Stimulated activated CD4-positive, alpha-beta T cell treated with anti-CD3 and anti-CD28 coated beads, Interleukin-4, amount 100 ng/mL, for 48 hours (primary cell): ENCODE results near the gene PUS3.
"Not testable (repeated sequence)": the region's sequence is repeated elsewhere in the genome, so short reads cannot be mapped to it uniquely, and the experiment has no call there.

Source experiments
- DNase-seq, 2 donors: peaks; one replicate each; pipeline ENCODE4 v3.0.0-alpha.2; 2020; ENCODE audit warnings: low read depth in 2 of 2

The PUS3 gene

GRCh38 chr11:125921042-125921441 is 18.0 kb upstream of the PUS3 start:
- DNase-seq, result no peak

GRCh38 chr11:125918140-125918840 is 15.3 kb upstream of the PUS3 start:
- DNase-seq, result no peak

- no peak for DNase-seq
These were observed 13.8 kb upstream of the PUS3 start for GRCh38 chr11:125916683-125917347.

DNA sequence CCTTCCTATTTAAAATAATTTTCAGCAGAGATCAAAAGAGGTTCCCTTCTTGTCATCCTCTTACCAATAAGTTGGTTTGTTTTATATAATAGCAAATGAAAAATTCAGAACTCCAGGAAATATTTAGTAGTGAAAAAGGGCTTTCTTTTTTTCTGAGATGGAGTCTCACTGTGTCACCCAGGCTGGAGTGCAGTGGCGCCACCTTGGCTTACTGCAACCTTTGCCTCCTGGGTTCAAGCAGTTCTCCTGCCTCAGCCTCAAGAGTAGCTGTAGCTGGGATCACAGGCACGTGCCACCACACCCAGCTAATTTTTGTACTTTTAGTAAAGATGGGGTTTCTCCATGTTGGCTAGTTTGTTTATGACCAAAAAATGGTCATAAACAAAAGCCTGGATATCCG is 11.6 kb upstream of the PUS3 start:
- not testable (repeated sequence) for DNase-seq

DNA sequence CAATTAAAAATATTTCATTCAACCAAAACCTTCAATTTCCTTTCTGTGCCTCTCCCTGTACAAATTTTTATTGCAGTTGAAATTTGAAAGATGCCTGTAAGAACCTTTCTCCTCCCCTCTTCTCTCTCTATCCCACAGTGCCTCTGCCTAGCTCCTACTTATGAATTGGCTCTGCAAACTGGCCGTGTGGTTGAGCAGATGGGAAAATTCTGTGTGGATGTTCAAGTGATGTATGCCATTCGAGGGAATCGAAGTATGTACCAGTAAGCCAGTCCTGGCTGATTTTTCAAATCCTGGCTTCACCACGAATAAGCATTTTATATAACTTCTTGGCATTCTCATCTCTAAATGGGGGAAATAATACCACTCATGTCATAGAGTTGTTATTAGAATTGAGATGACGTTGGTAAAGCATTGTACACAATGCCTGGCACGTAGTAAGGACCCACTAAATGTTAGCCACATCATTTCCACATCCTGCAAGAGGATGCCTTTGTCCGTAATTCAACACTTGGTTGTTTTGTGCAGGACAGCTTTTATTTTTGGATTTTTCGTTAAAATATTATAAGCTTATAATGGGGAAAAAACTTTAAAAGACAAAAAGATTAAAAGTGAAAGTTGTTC is 7.3 kb upstream of the PUS3 start:
- DNase-seq, result no peak

DNA sequence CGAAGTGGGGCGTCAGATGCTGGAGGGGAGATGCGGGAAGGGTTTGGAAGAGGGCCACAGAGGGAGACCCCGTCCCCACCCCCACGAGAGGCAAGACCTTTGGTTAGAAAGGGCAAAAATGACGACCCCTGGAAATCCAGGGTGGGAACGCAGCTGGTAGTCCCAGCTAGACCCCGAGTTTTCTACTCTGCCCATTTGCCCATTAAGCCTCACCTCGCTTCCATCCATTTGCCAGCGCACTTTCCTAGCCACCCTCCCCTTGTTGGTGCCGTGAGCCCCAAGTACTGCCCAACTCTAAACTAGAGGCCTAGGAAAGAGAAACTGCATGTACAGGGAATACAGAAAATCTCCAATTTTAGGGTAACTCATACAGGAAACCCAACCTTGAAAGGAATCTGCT is 1.7 kb upstream of the PUS3 start:
- DNase-seq, result no peak

DNA sequence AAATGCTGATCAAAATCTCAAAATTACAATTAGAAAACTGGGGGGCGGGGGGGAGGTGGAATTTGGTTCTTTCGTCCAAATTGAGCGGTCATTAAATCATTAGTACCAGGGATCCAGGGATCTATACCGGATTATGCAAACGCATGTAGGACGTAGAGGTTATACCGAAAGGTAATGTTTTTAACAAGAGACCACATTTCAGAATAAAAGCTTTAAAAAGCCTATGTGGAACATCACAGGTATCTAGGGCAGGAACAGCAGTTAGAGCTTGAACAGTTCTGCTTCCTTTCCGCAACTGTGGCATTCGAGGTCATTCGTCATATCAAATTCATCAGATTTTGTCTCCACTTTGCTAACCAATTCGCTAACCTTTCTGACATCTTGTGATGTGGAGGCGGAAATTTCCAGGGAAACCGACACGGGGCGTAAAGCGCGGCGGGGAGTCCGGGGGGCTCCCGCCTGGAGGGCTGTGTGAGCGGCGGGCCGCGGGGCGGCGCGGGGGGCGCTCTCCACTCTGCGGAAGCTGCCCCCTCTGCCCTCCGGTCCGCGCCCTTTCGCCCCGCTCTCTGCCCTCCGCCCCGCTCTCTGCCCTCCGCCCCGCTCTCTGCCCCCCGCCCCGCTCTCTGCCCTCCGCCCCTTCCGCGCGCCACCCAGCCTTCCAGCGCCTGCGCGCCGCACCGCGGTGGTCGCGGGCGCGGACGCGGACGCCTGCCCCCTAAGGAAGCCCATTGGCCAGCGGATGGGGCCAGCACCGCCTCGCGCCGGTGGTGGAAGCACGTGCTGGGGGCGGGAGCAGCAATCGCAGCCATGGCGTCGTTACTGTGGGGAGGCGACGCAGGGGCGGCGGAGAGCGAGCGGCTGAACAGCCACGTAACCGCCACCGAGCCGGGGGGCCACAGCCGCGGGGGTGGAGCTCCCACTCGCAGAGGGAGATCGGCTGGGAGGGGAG is 979 bp upstream of the PUS3 start, which contains the start of gene DDX25:
TSS of gene DDX25 (plus strand) at position 798 of the 949 bp plus-strand sequence. CDS start at position 808, 10 bp downstream.
- DNase-seq, result peak in 1 of 2 donors; percentile 19

DNA sequence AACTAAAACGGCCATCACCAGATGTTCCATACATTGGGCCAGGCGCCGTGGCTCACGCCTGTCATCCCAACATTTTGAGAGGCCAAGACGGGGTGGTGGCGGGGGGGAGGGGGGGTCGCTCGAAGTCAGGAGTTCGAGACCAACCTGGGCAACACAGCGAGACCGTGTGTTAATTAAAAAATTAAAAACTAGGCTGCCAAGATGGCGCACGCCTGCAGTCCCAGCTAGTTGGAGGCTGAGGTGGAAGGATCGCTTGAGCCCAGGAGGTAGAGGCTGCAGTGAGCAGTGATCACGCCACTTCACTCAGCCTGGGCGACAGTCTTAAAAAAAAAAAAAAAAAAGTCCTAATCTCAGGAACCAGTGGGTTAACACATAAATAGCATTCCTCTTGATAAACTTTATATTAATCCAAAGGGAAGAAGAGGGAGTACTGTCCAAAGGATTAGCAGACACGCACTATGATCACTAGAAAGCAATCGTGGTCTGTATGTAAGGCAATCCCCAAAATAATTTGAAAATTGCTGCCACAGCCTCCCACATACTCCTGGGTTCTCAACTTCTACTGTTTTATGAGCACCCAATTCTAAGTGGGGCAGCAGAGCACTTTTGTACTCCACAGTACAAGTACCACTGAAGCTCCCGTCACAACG is 604 bp downstream of the PUS3 start:
- DNase-seq, result no peak

DNA sequence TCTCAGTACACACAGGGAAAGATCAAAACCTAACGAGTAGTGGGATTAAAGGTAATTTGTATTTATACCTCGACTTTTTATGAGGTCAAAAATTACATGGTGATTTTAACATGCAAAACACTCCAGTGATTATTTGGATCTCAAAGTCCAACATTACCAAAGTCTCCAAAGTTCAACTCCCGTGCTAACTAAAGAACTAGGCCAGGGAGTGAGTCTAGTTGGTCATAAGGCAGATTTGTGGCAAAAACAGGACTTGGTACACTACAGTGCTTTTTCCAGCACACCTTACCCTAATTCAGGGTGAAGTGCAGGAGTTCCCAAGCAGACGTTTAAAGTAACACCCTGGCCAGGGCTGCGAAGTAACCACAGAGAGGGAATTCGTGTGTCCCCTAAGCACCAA is 1.1 kb downstream of the PUS3 start:
- no peak for DNase-seq

- DNase-seq, result no peak
These were observed 10.0 kb downstream of the PUS3 start for GRCh38 chr11:125892994-125893393.

DNA sequence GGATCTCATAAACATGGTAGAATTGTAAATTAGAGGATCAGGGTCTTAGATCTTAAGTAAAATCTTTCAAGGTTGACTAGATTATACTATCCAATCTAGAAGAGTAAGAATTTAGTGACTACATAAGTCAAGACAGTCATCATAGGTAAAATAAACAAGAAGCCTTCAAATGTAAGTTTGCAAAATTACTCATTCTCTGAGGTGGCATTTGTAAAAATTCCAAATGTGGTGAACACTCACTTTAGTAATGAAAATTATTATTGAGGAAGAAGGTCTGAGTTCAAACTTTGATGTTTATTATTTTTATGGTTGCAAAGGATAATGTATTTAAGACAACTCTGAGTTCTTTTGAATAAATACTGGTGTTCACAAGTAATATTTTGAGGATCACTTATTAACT is 10.9 kb downstream of the PUS3 start:
- no peak for DNase-seq

GRCh38 chr11:125890447-125891100 is 12.4 kb downstream of the PUS3 start:
- no peak for DNase-seq

- DNase-seq, result peak; percentile 92 to 95
These were observed 15.4 kb downstream of the PUS3 start, which contains the start of gene HYLS1 for GRCh38 chr11:125887373-125888324. Gene HYLS1, plus strand, starts transcription at chr11:125887668. Its CDS starts 11,701 bp downstream, at chr11:125899369.

- peak in 1 of 2 donors; percentile 33 for DNase-seq
These were observed 16.0 kb downstream of the PUS3 start for GRCh38 chr11:125886997-125887372.

- DNase-seq, result no peak
These were observed 19.6 kb downstream of the PUS3 start for GRCh38 chr11:125883375-125883774.

- no peak for DNase-seq
These were observed 21.7 kb downstream of the PUS3 start for GRCh38 chr11:125881291-125881690.

DNA sequence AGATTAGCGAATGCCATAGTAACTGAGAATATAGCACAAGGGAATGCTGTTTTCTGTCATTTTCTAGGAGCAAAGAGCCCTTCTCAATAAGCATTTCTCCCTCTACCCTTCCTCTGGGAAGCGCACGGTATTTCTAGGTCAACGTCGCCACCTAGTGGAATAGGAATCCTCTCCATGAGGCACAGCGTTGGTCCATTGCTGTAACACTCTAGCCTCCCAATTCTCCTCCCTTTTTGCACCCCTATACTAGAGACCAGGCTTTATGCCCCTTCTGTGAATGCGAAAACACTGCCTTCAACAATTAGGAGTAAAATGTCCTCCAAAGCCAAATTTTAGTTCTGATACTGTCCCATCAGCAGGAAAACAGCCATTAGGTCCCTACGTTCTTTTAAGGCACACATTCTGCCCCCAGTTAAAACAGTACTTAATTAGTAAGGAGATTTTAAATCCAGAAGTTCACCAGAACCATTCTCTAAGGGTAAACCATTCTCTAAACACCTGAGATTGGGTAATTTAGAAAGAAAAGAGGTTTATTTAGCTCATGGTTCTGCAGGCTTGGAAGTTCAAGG is 28.4 kb downstream of the PUS3 start:
- peak; percentile 14 to 26 for DNase-seq

- DNase-seq, result no peak
These were observed 29.0 kb downstream of the PUS3 start for GRCh38 chr11:125873881-125874555.

DNA sequence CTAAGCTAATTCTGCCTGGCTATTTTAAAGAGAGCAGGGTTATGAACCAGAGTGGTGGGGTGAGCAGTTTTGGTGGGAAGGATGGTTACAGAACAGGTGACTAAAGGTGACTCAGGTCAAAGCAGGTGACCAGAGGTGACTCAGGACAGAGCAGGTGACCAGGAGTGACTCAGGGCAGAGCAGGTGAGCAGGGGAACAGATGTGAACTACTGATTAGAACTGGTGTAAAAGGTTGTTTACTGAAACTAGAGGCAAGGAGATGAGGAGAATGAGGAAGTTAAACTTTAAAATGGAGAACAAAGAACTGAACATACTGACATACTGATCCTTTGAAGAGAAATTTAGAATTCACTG is 30.9 kb downstream of the PUS3 start:
- DNase-seq, result no peak
